ENCODE data around the gene FHL2. TPM values are rescaled to one million over a fixed set of nuclear protein-coding genes. Genes with fewer than 3 reads are reported as not detected.

Gene FHL2
- total and polyA plus RNA-seq, 2 experiments from 2014 or later = 17.9 to 18.8 TPM

DNA sequence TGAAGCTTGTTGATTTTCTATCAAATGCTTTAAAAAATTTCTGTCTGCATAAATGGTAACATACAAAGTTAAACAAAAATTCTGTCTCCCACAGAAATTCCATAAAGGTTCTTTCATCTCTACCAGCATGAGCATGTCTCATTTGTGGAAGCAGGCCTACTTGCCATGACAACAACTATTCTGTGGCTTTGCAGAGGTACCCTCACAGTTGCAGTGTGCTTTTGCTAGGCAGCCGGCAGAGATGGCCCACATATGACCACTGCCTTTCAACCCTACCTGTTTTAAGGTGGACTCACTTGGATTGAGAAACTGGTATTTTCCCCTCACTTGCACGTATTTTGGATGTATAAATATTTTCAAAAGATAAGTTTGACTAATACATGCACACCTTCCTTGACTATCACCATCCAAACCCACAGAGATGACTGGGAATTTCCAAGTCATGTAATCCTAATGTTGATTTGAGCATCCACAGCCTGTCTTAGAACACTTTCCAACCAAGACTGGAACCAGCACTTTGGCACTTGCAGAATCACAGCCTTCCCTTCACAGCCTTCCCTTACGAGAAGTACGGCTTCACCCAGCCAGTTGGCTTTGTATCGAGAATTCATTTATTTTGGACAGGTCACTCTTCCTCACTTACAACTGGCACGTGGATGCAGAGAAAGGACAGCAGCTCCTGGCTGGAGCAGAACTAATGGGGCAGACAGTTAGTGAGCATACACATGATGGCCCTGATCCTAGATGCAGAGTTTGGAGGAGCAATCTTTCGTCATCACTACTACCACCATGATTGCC, 9.3 kb upstream of the FHL2 start:
- no peak overlapping the region for H3K4me3 ChIP-seq
- no peak overlapping the region for H2AFZ ChIP-seq
- H3K36me3 ChIP-seq (replicated peaks; ENCODE audit: insufficient read depth, low read depth) = no peaks in the 10 kb centered on the region
- H3K27ac ChIP-seq = no peak overlapping the region
- H4K20me1 ChIP-seq (ENCODE audit: insufficient read depth, poor library complexity, severe bottlenecking) = no peaks in the 10 kb centered on the region
- H3K27me3 ChIP-seq = no peaks in the 10 kb centered on the region
- no peaks in the 10 kb centered on the region for H3K79me2 ChIP-seq
- TF ChIP-seq EZH2 (IDR thresholded peaks at IDR 0.05; ENCODE audit: borderline replicate concordance) = no peak
- TF ChIP-seq, protein P1, sequence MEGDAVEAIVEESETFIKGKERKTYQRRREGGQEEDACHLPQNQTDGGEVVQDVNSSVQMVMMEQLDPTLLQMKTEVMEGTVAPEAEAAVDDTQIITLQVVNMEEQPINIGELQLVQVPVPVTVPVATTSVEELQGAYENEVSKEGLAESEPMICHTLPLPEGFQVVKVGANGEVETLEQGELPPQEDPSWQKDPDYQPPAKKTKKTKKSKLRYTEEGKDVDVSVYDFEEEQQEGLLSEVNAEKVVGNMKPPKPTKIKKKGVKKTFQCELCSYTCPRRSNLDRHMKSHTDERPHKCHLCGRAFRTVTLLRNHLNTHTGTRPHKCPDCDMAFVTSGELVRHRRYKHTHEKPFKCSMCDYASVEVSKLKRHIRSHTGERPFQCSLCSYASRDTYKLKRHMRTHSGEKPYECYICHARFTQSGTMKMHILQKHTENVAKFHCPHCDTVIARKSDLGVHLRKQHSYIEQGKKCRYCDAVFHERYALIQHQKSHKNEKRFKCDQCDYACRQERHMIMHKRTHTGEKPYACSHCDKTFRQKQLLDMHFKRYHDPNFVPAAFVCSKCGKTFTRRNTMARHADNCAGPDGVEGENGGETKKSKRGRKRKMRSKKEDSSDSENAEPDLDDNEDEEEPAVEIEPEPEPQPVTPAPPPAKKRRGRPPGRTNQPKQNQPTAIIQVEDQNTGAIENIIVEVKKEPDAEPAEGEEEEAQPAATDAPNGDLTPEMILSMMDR (IDR thresholded peaks at IDR 0.05; ENCODE audit: poor library complexity) = no peak
- no peak for TF ChIP-seq EZH2phosphoT487 (IDR thresholded peaks at IDR 0.05; ENCODE audit: low read depth, severe bottlenecking, unreplicated experiment)
- DNase-seq (ENCODE audit: low spot score) = no peak
- H3K4me1 ChIP-seq (ENCODE audit: insufficient read depth) = peaks cover 15% of the 10 kb centered on the region
- no peaks in the 10 kb centered on the region for H3K9me2 ChIP-seq (replicated peaks; ENCODE audit: insufficient read depth)
- H3K9me3 ChIP-seq (ENCODE audit: low read depth) = no peaks in the 10 kb centered on the region
- WGBS (ENCODE audit: low lambda C conversion rate, missing lambda C conversion rate) = 94% methylated on average over 7 of the region's 7 CpGs
- H3K4me2 ChIP-seq = no peak overlapping the region

DNA sequence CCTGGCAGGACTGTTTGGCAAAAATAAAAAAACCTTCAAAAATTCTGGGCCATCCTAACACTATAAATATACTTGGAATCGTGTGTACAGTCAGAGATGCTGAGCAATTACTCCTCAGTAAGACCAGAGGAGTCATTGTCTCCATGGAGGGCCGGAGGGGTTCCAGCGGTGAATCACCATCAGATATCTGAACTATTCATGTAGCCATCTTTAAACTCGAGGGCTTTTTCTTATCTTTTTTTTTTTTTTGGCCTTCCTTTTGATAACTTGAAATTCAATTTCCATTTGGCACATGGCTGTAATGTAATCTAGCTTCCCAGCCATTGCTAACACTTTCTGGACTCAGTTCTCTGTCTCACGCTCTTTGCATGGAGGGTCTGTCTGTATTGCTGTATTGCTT, 7.4 kb upstream of the FHL2 start:
- Histone ChIP-seq H3K27ac (no peak overlapping the region), H3K4me2 (no peak overlapping the region), H3K27me3 (no peaks in the 10 kb centered on the region), H3K79me2 (no peaks in the 10 kb centered on the region), H3K4me1 (ENCODE audit: insufficient read depth) (peaks cover 17% of the 10 kb centered on the region), H4K20me1 (ENCODE audit: insufficient read depth, poor library complexity, severe bottlenecking) (no peaks in the 10 kb centered on the region), H3K9me2 (replicated peaks; ENCODE audit: insufficient read depth) (no peaks in the 10 kb centered on the region), H3K4me3 (no peak overlapping the region), H3K36me3 (replicated peaks; ENCODE audit: insufficient read depth, low read depth) (no peaks in the 10 kb centered on the region), H3K9me3 (ENCODE audit: low read depth) (no peaks in the 10 kb centered on the region), H2AFZ (no peak overlapping the region)
- TF ChIP-seq EZH2 (IDR thresholded peaks at IDR 0.05; ENCODE audit: borderline replicate concordance) (no peak), EZH2phosphoT487 (IDR thresholded peaks at IDR 0.05; ENCODE audit: low read depth, severe bottlenecking, unreplicated experiment) (no peak)
- TF ChIP-seq, protein P1 (IDR thresholded peaks at IDR 0.05; ENCODE audit: poor library complexity) = no peak
- WGBS (ENCODE audit: low lambda C conversion rate, missing lambda C conversion rate) = 81% methylated on average over 5 of the region's 5 CpGs
- DNase-seq (ENCODE audit: low spot score) = no peak

DNA sequence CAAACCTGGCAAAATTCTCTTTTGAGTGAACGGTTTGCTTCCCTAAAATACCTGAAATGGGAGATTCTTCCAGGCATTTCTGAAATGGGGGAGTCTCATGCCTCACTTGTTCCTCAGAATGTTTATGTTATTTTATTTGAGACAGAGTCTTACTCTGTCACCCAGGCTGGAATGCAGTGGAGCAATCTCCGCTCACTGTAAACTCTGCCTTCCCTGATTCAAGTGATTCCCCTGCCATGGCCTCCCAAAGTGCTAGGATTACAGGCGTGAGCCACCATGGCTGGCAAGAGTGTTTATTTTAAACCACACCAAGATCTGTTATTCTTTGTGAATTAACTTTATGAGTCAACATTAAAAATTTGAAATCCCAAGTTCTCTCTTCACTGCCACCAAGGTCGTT, 6.4 kb upstream of the FHL2 start:
- DNase-seq (ENCODE audit: low spot score) = no peak
- WGBS (ENCODE audit: low lambda C conversion rate, missing lambda C conversion rate) = 86% methylated on average over 4 of the region's 4 CpGs
- Histone ChIP-seq H4K20me1 (ENCODE audit: insufficient read depth, poor library complexity, severe bottlenecking) (no peaks in the 10 kb centered on the region), H3K36me3 (replicated peaks; ENCODE audit: insufficient read depth, low read depth) (no peaks in the 10 kb centered on the region), H3K4me2 (no peak overlapping the region), H3K27me3 (no peaks in the 10 kb centered on the region), H3K9me3 (ENCODE audit: low read depth) (no peaks in the 10 kb centered on the region), H2AFZ (no peak overlapping the region), H3K4me1 (ENCODE audit: insufficient read depth) (peaks cover 17% of the 10 kb centered on the region), H3K79me2 (no peaks in the 10 kb centered on the region), H3K4me3 (no peak overlapping the region), H3K9me2 (replicated peaks; ENCODE audit: insufficient read depth) (no peaks in the 10 kb centered on the region), H3K27ac (peak overlapping the region; percentile 82)
- no peak for TF ChIP-seq EZH2phosphoT487 (IDR thresholded peaks at IDR 0.05; ENCODE audit: low read depth, severe bottlenecking, unreplicated experiment)
- TF ChIP-seq, protein P1 (IDR thresholded peaks at IDR 0.05; ENCODE audit: poor library complexity) = no peak

All from hepatocyte (in vitro differentiated cells).